ENCODE measurements around the gene SCN1B.

DNA sequence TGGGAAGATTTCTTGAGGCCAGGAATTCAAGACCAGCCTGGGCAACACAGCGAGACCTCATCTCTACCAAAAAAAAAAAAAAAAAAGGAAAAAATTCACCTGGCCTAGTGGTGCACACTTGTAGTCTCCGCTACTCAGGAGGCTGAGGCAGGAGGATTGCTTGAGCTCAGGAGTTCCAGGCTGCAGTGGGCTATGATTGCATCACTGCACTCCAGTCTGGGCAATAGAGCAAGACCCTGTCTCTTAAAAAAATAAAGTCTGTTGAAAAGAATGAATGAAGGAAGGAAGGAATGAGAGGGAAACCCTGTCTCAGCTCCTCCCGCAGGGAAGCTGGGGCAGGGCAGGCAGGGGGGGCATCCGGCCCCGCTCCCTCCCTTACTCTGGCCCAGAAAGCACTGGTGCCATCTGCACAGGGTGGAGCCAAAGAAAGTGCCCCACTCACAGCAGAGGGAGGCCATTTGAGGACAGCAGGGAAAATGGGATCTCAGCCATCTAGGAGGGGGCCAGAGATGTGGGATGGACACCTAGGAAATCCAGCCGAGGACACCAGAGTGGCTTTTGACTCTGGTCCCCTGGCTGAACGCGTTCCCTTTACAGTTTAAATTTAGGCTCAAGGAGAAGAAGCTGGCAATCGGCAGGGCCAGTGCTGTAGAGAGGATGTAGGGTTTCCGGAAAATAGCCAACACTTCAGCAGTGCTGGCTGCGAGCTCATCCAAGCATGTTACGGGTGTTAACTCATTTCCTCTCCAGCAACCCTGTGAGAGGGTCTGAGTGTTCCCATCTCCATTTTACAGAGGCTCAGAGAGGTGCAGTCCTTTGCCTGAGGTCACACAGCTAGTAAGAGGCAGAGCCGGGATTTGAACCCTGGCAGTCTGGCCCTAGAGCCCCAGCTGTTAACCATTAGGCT is 7.7 kb downstream of the SCN1B start:
- TF ChIP-seq, protein P1, sequence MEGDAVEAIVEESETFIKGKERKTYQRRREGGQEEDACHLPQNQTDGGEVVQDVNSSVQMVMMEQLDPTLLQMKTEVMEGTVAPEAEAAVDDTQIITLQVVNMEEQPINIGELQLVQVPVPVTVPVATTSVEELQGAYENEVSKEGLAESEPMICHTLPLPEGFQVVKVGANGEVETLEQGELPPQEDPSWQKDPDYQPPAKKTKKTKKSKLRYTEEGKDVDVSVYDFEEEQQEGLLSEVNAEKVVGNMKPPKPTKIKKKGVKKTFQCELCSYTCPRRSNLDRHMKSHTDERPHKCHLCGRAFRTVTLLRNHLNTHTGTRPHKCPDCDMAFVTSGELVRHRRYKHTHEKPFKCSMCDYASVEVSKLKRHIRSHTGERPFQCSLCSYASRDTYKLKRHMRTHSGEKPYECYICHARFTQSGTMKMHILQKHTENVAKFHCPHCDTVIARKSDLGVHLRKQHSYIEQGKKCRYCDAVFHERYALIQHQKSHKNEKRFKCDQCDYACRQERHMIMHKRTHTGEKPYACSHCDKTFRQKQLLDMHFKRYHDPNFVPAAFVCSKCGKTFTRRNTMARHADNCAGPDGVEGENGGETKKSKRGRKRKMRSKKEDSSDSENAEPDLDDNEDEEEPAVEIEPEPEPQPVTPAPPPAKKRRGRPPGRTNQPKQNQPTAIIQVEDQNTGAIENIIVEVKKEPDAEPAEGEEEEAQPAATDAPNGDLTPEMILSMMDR (IDR thresholded peaks at IDR 0.05): no peak
- TF ChIP-seq POLR2A (IDR thresholded peaks at IDR 0.05): no peak
